ENCODE results near the gene CAMK1. TPM values are rescaled to one million over a fixed set of nuclear protein-coding genes. Genes with fewer than 3 reads are reported as not detected.

The CAMK1 gene
- total RNA-seq = 18.0 and 19.9 TPM in 2 replicates

GRCh38 chr3:9769426-9770275, at the start of gene CAMK1:
Gene CAMK1, minus strand, starts transcription at chr3:9769947. Its CDS starts 2,198 bp downstream, at chr3:9767749.
- Histone ChIP-seq H3K4me3 (ENCODE audit: low read depth, low read length) (peak within 1 kb of the TSS; percentile 64), H3K36me3 (ENCODE audit: control insufficient read depth, insufficient read depth, low read length) (no peaks in the 10 kb centered on the region), H3K27me3 (ENCODE audit: control insufficient read depth, insufficient read depth, low read length) (no peaks in the 10 kb centered on the region)
- no peak for DNase-seq (ENCODE audit: low read depth)
- TF ChIP-seq CTCF (IDR thresholded peaks at IDR 0.05; ENCODE audit: insufficient read depth, low read length, poor library complexity, severe bottlenecking) = no peak

GRCh38 chr3:9818666-9819335, 49.1 kb upstream of the CAMK1 start:
- TF ChIP-seq CTCF (IDR thresholded peaks at IDR 0.05; ENCODE audit: insufficient read depth, low read length, poor library complexity, severe bottlenecking) = no peak
- H3K27me3 ChIP-seq (ENCODE audit: control insufficient read depth, insufficient read depth, low read length) = no peaks in the 10 kb centered on the region
- no peak overlapping the region for H3K4me3 ChIP-seq (ENCODE audit: low read depth, low read length)
- no peak for DNase-seq (ENCODE audit: low read depth)
- no peaks in the 10 kb centered on the region for H3K36me3 ChIP-seq (ENCODE audit: control insufficient read depth, insufficient read depth, low read length)

GRCh38 chr3:9817436-9817835, 47.7 kb upstream of the CAMK1 start:
- Histone ChIP-seq H3K4me3 (ENCODE audit: low read depth, low read length) (no peak overlapping the region), H3K27me3 (ENCODE audit: control insufficient read depth, insufficient read depth, low read length) (no peaks in the 10 kb centered on the region), H3K36me3 (ENCODE audit: control insufficient read depth, insufficient read depth, low read length) (no peaks in the 10 kb centered on the region)
- TF ChIP-seq CTCF (IDR thresholded peaks at IDR 0.05; ENCODE audit: insufficient read depth, low read length, poor library complexity, severe bottlenecking) = no peak
- no peak for DNase-seq (ENCODE audit: low read depth)

GRCh38 chr3:9815986-9816385, 46.2 kb upstream of the CAMK1 start:
- TF ChIP-seq CTCF (IDR thresholded peaks at IDR 0.05; ENCODE audit: insufficient read depth, low read length, poor library complexity, severe bottlenecking) = no peak
- Histone ChIP-seq H3K36me3 (ENCODE audit: control insufficient read depth, insufficient read depth, low read length) (no peaks in the 10 kb centered on the region), H3K4me3 (ENCODE audit: low read depth, low read length) (no peak overlapping the region), H3K27me3 (ENCODE audit: control insufficient read depth, insufficient read depth, low read length) (no peaks in the 10 kb centered on the region)
- no peak for DNase-seq (ENCODE audit: low read depth)

- H3K4me3 ChIP-seq (ENCODE audit: low read depth, low read length) = no peak overlapping the region
- TF ChIP-seq CTCF (IDR thresholded peaks at IDR 0.05; ENCODE audit: insufficient read depth, low read length, poor library complexity, severe bottlenecking) = no peak
- no peaks in the 10 kb centered on the region for H3K36me3 ChIP-seq (ENCODE audit: control insufficient read depth, insufficient read depth, low read length)
- H3K27me3 ChIP-seq (ENCODE audit: control insufficient read depth, insufficient read depth, low read length) = no peaks in the 10 kb centered on the region
- no peak for DNase-seq (ENCODE audit: low read depth)
Measured at GRCh38 chr3:9812870-9813483, 43.2 kb upstream of the CAMK1 start.
